Urinary bladder (tissue), 4 donors: ENCODE data around the gene UBC. TPM values are rescaled to one million over a fixed set of nuclear protein-coding genes. Genes with fewer than 3 reads are reported as not detected.

ENCODE experiments used
- DNase-seq: peaks from one replicate; pipeline ENCODE4 v3.0.0-alpha.2; 2015; ENCODE audit errors: extremely low spot score
- H3K27ac ChIP-seq: one replicate; pipeline ENCODE4 v1.5.1; 2013; ENCODE audit warnings: low read depth, mild to moderate bottlenecking, moderate library complexity
- H3K36me3 ChIP-seq: one replicate; pipeline ENCODE4 v1.6.1; 2013; ENCODE audit warnings: mild to moderate bottlenecking, moderate library complexity; ENCODE audit not compliant: insufficient read depth
- H3K4me1 ChIP-seq: one replicate; pipeline ENCODE4 v1.6.1; 2013; ENCODE audit warnings: mild to moderate bottlenecking, moderate library complexity; ENCODE audit not compliant: insufficient read depth
- H3K4me3 ChIP-seq: one replicate; pipeline ENCODE4 v1.5.1; 2013; ENCODE audit warnings: low read depth, low read length
- WGBS: extraction: QIAGEN DNeasy Blood & Tissue Kit; methylation state at CpG from one replicate; pipeline ENCODE4 v1.1.7; 2013; 5-methylcytosine and 5-hydroxymethylcytosine counted together
- polyA plus RNA-seq: library from polyadenylated mRNA; stranded (reverse); fragments of 200-250 nt; gene quantifications from one replicate; pipeline ENCODE4 v1.2.3, GENCODE V29; 2013
- small RNA-seq: library from RNA; depleted of rRNA; stranded (forward); fragments of <200 nt; gene quantifications from one replicate; pipeline ENCODE3, GENCODE V24; 2014
- total RNA-seq: library from RNA; depleted of rRNA; stranded (reverse); fragments of >200 nt; gene quantifications from one replicate; pipeline ENCODE4 v1.2.3, GENCODE V29; 2014
- donor health status: healthy with polysubstance abuse.
- donor health status: healthy.

UBC gene
- total and polyA plus RNA-seq, 2 donors, result 857 to 1,396 TPM

- no peak overlapping the region for H3K27ac ChIP-seq
- no peak for DNase-seq
- H3K4me1 ChIP-seq, result peaks cover 2% of the 10 kb centered on the region
- WGBS, result 92% methylated on average over 14 of the region's 14 CpGs
- H3K36me3 ChIP-seq, result no peaks in the 10 kb centered on the region
- H3K4me3 ChIP-seq, result no peak overlapping the region
Measured at GRCh38 chr12:124864326-124864752, 50.1 kb downstream of the UBC start.

DNA sequence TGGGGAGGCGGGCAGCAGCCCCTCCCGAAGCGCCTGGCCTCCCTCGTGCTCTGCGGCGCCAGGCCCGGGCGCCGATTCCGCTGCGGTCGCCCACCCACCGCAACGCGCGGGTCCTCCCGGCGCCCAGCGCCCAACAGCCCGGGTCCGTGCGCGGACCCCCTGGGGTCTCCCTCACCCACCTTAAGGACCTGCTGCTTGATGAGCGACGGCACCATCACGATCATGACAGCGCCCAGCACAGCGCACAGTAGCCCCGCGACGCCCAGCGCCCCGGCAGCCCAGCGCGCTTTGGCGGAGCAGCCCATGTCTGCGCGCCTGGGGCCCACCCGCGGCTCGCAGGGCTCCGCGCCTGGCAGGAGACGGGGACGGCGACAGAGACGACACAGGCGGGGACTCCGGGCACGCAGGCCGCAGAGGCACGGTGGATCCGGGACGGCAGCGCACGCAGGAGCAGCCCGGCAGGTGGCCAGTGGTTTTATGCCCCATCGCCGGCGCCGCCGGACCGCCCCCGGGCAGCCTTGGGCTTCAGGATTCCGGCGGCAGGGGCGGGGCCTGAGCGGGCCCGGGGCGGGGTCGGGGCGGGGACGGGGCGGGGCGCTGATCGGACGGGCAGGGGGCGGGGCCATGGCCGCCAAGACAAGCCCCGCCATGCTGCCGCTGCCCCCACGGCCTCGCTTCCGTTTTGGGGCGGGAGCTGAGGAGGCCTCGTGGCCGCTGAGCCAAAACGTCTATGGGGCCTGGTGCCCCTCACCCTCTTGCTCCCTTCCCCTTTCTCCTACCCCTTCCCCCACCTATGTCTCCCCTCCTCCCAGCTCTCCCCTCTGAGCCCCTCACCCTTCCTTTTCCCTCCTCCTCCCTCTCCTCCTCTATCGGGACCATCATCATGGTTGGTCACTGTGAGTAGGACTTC is 50.8 kb downstream of the UBC start, which contains the start of gene SCARB1:
Gene SCARB1, minus strand, starts transcription at position 449 of the 910 bp plus-strand sequence. Its CDS starts 144 bp downstream, at position 305.
- DNase-seq, result peak; percentile 29
- Histone ChIP-seq H3K4me3 (peak within 1 kb of the TSS; percentile 76), H3K4me1 (peaks cover 2% of the 10 kb centered on the region), H3K27ac (no peak within 1 kb of the TSS), H3K36me3 (no peaks in the 10 kb centered on the region)
- under 1% methylated on average over 89 of the region's 89 CpGs for WGBS

DNA sequence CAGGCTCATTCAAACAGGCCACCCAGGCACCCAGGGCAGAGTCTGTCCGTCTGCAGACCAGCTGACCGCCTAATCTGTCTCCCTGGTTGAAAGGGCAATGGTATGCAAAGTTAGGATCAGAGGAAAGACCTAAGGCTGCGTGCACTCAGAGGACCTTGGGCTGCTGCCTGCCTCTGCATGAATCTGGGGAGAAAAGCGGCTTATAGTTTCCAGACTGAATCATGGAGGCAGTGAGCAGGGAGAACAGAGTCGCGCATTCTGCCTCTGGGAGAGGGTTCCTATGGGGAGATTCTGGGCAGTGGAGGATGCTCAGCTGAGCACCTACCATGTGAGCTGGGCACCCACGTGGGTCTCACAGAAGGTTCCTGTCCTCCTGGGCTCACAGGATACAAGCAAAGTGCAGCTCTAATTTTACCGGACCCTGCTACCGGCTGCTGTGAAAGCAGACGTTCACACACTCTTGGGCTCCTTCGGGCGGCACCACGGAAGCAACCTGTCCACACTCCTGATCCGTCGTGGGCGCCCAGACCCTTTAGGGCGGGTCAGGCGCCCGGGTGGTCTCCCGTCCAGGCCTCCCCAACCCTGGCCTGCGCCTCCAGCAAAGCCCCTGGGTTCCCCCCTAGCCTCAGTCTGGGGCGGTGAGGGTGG is 51.6 kb downstream of the UBC start:
- no peak for DNase-seq
- H3K27ac ChIP-seq, result no peak overlapping the region

DNA sequence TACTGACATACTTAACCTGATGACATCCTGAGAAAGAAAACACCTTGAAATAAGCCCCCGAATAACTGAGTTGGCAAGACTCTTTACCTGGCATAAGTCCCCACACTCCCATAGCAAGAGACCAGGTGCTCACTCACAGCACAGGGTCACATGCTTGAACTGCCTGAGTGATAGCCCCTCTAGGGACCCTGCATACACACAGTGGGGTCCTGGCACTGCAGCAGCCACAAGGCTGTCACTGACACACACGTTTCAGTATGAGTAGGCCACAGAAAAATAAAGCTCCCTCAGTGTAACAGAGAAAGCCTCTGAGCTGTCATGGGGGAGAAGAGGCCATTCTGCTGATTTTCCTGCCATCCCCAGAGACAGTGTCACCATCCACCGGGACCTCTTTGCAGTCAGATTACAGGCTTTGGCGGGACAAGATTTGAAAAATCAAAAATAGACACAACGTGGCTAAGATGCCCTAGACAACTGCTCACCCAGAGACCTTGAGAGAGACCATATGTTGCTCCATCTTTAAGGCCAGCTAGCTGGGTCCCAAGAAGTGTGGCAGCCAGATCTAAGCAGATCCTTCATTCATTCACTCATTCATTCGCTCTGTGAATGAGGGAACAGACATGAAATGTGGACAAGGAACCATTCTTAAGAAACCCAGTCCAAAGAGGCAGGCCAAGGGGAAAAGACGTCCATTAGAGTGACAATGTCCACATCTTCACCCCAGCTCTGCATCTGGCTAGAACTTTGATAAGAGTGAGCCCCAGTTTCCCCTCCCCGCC is 52.4 kb downstream of the UBC start:
- peaks cover 2% of the 10 kb centered on the region for H3K4me1 ChIP-seq
- 77% methylated on average over 8 of the region's 8 CpGs for WGBS
- no peaks in the 10 kb centered on the region for H3K36me3 ChIP-seq
- H3K27ac ChIP-seq, result no peak overlapping the region
- DNase-seq, result no peak
- no peak overlapping the region for H3K4me3 ChIP-seq

More for the DNA sequence above, 51.6 kb downstream of the UBC start:
- H3K4me1 ChIP-seq, result peaks cover 2% of the 10 kb centered on the region
- peak overlapping the region; percentile 76 for H3K4me3 ChIP-seq
- 18% methylated on average over 22 of the region's 22 CpGs for WGBS
- no peaks in the 10 kb centered on the region for H3K36me3 ChIP-seq

Small RNA genes lying within 50 kb of the gene (small RNA-seq; reads per million reads assigned to genes)
- not detected for gene MIR5188
- not detected for gene RNU6-927P

Other genes with a start within 250 kb of the UBC start
- gene SCARB1, start 50.8 kb downstream of the UBC start, total RNA-seq, result 7.8 TPM
- 39.6 TPM for gene SCARB1, start 50.8 kb downstream of the UBC start, polyA plus RNA-seq
- gene DHX37, start 74.5 kb upstream of the UBC start, total RNA-seq, result 7.5 TPM
- gene DHX37, start 74.5 kb upstream of the UBC start, polyA plus RNA-seq, result 11.7 TPM
- 5.5 TPM for gene BRI3BP, start 79.0 kb upstream of the UBC start, total RNA-seq
- 2.2 TPM for gene BRI3BP, start 79.0 kb upstream of the UBC start, polyA plus RNA-seq
- gene AACS, start 150.8 kb upstream of the UBC start, total RNA-seq, result 14.9 TPM
- gene AACS, start 150.8 kb upstream of the UBC start, polyA plus RNA-seq, result 14.1 TPM